Smooth muscle cell (in vitro differentiated cells): ENCODE results near the gene FHL2. TPM values are rescaled to one million over a fixed set of nuclear protein-coding genes. Genes with fewer than 3 reads are reported as not detected.

Source experiments
- DNase-seq: peaks from one replicate; lab custom pipeline; 2025; ENCODE audit not compliant: unreplicated experiment; lab: John Stamatoyannopoulos, UW
- H2AFZ ChIP-seq: fragments of 200-600 bp; sonication (generic); 2 replicates; pipeline ENCODE4 v1.6.0; 2016; ENCODE audit warnings: antibody characterized with exemption, low read depth, mild to moderate bottlenecking
- H3F3A ChIP-seq: fragments of 200-600 bp; sonication (generic); 2 replicates; pipeline ENCODE4 v1.6.0; 2017; ENCODE audit warnings: antibody characterized with exemption, low read depth
- H3K27ac ChIP-seq: fragments of 200-600 bp; sonication (generic); 2 replicates; pipeline ENCODE4 v1.5.1; 2016; ENCODE audit warnings: low read depth, mild to moderate bottlenecking
- H3K27me3 ChIP-seq: fragments of 200-600 bp; sonication (generic); 2 replicates; pipeline ENCODE4 v1.6.1; 2016; ENCODE audit warnings: low read depth, mild to moderate bottlenecking
- H3K36me3 ChIP-seq: fragments of 200-600 bp; sonication (generic); 2 replicates; pipeline ENCODE4 v1.5.1; 2016; ENCODE audit warnings: low read depth
- H3K4me1 ChIP-seq: fragments of 200-600 bp; sonication (generic); 2 replicates; pipeline ENCODE4 v1.5.1; 2016; ENCODE audit warnings: low read depth
- H3K4me2 ChIP-seq: fragments of 200-600 bp; sonication (generic); 2 replicates; pipeline ENCODE4 v1.6.0; 2016; ENCODE audit warnings: mild to moderate bottlenecking
- H3K4me3 ChIP-seq: fragments of 200-600 bp; sonication (generic); 2 replicates; pipeline ENCODE4 v1.5.1; 2016; ENCODE audit warnings: mild to moderate bottlenecking
- H3K79me2 ChIP-seq: fragments of 200-600 bp; sonication (generic); 2 replicates; pipeline ENCODE4 v1.6.0; 2016; ENCODE audit warnings: low read depth, mild to moderate bottlenecking
- H3K9ac ChIP-seq: fragments of 200-600 bp; sonication (generic); 2 replicates; pipeline ENCODE4 v1.6.0; 2016; ENCODE audit warnings: low read depth
- H3K9me3 ChIP-seq: fragments of 200-600 bp; sonication (generic); replicated peaks from 2 replicates; pipeline ENCODE4 v1.5.1; 2016; ENCODE audit warnings: low read depth
- H4K20me1 ChIP-seq: fragments of 200-600 bp; sonication (generic); 2 replicates; pipeline ENCODE4 v1.6.0; 2016; ENCODE audit warnings: low read depth
- WGBS: methylation state at CpG from one replicate; pipeline ENCODE4 v1.1.7; 2016; ENCODE audit warnings: low lambda C conversion rate; 5-methylcytosine and 5-hydroxymethylcytosine counted together
- polyA plus RNA-seq: library from polyadenylated mRNA; unstranded; fragments of >200 nt; fragmentation: Nextera tagmentation; extraction: Ambion mirVana; gene quantifications from 2 replicates; pipeline ENCODE4 v1.2.1, GENCODE V29; 2016
- total RNA-seq: library from RNA; depleted of rRNA; stranded (reverse); fragments of >200 nt; gene quantifications from 2 replicates; pipeline ENCODE4 v1.2.3, GENCODE V29; 2014
- TF ChIP-seq, protein P1 (sequence below): fragments of 200-600 bp; sonication (generic); IDR thresholded peaks from 2 replicates; pipeline ENCODE4 v1.5.1; 2017; ENCODE audit warnings: borderline replicate concordance, mild to moderate bottlenecking, antibody characterized with exemption; ENCODE audit not compliant: insufficient read depth, poor library complexity, severe bottlenecking

Gene FHL2
- total RNA-seq (67.6 and 98.0 TPM in 2 replicates), polyA plus RNA-seq (64.1 and 82.8 TPM in 2 replicates)

GRCh38 chr2:105398336-105399206 is at the start of gene FHL2:
Gene FHL2, minus strand, starts transcription at chr2:105399051. Its CDS starts 12,535 bp downstream, at chr2:105386516.
- peak; percentile 41 for DNase-seq

DNA sequence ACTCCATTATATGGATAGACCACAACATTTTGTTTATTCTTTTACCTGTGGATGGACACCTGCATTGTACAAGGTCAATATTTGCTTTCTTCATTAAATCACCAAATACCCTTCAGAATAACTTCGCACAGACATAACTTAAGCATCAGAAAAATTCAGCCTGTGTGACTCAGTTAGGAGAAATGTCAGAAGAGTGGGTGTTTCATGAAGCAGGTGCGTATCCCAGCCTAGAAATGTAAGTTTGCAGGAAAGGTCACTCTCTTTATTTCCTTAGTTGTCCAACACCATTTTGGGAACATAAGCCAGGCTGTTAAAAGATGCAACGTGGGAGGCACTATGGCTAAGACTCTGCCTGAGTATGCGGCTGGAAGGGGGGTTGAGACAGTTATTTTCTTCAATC is 48.6 kb upstream of the FHL2 start:
- Histone ChIP-seq H3K27ac (no peak overlapping the region), H3K79me2 (no peaks in the 10 kb centered on the region), H3K36me3 (no peaks in the 10 kb centered on the region), H3K9ac (no peak overlapping the region), H3K27me3 (no peaks in the 10 kb centered on the region), H3K4me2 (no peak overlapping the region), H4K20me1 (no peaks in the 10 kb centered on the region), H3F3A (no peaks in the 10 kb centered on the region), H3K9me3 (no peaks in the 10 kb centered on the region), H3K4me1 (no peaks in the 10 kb centered on the region), H2AFZ (no peak overlapping the region), H3K4me3 (no peak overlapping the region)
- TF ChIP-seq, protein P1, sequence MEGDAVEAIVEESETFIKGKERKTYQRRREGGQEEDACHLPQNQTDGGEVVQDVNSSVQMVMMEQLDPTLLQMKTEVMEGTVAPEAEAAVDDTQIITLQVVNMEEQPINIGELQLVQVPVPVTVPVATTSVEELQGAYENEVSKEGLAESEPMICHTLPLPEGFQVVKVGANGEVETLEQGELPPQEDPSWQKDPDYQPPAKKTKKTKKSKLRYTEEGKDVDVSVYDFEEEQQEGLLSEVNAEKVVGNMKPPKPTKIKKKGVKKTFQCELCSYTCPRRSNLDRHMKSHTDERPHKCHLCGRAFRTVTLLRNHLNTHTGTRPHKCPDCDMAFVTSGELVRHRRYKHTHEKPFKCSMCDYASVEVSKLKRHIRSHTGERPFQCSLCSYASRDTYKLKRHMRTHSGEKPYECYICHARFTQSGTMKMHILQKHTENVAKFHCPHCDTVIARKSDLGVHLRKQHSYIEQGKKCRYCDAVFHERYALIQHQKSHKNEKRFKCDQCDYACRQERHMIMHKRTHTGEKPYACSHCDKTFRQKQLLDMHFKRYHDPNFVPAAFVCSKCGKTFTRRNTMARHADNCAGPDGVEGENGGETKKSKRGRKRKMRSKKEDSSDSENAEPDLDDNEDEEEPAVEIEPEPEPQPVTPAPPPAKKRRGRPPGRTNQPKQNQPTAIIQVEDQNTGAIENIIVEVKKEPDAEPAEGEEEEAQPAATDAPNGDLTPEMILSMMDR = no peak
- DNase-seq = no peak
- WGBS = 67% methylated on average over 4 of the region's 4 CpGs

More at GRCh38 chr2:105398336-105399206, at the start of gene FHL2:
- Histone ChIP-seq H3K9me3 (no peaks in the 10 kb centered on the region), H3K4me3 (peak within 1 kb of the TSS; percentile 100), H3K27ac (peak within 1 kb of the TSS; percentile 97), H3K4me2 (peak within 1 kb of the TSS; percentile 97), H3K36me3 (no peaks in the 10 kb centered on the region), H3K27me3 (no peaks in the 10 kb centered on the region), H3K4me1 (peaks cover 22% of the 10 kb centered on the region), H4K20me1 (peaks cover 31% of the 10 kb centered on the region), H2AFZ (peak within 1 kb of the TSS; percentile 48), H3F3A (peaks cover 7% of the 10 kb centered on the region), H3K9ac (peak within 1 kb of the TSS; percentile 100), H3K79me2 (peaks cover 49% of the 10 kb centered on the region)
- TF ChIP-seq, protein P1 = peak; percentile 29
- 2% methylated on average over 50 of the region's 74 CpGs for WGBS

- no peak for DNase-seq
- H3F3A ChIP-seq = no peaks in the 10 kb centered on the region
- H3K79me2 ChIP-seq = no peaks in the 10 kb centered on the region
- H2AFZ ChIP-seq = no peak overlapping the region
- no peaks in the 10 kb centered on the region for H3K9me3 ChIP-seq
- H4K20me1 ChIP-seq = no peaks in the 10 kb centered on the region
- TF ChIP-seq, protein P1 = no peak
- H3K27ac ChIP-seq = no peak overlapping the region
- no peak overlapping the region for H3K4me2 ChIP-seq
- 94% methylated on average over 6 of the region's 6 CpGs for WGBS
- H3K27me3 ChIP-seq = no peaks in the 10 kb centered on the region
- H3K4me3 ChIP-seq = no peak overlapping the region
- no peak overlapping the region for H3K9ac ChIP-seq
- no peaks in the 10 kb centered on the region for H3K36me3 ChIP-seq
- H3K4me1 ChIP-seq = peaks cover 5% of the 10 kb centered on the region
Measured at GRCh38 chr2:105446501-105446900, 47.6 kb upstream of the FHL2 start.
